Measurements from ENCODE around the gene S100A1. TPM values are rescaled to one million over a fixed set of nuclear protein-coding genes. Genes with fewer than 3 reads are reported as not detected.

The S100A1 gene
- polyA plus RNA-seq, 1 of the 3 experiments (the other 2 are of a cell fraction) = 0.18 TPM

- POLR2A ChIA-PET = interaction anchor here (0.6 kb wide), 1 partner anchor 83 kb away, joined by 3 read pairs; no protein-coding TSS in a partner anchor
- H2AFZ ChIP-seq (ENCODE audit: low read depth) = peak within 1 kb of the TSS; percentile 79; the same call in 1 of the 2 replicates
- no peak within 1 kb of the TSS for H3K27ac ChIP-seq (ENCODE audit: low read depth in 2 of 2, low read length in 1 of 2)
- no peaks in the 10 kb centered on the region for H3K9me2 ChIP-seq
- CTCF ChIA-PET = interaction anchor here (0.5 to 6.2 kb wide), 30 partner anchors 8 to 470 kb away, joined by 3 to 156 read pairs (median 8); partner anchors contain the start of genes RAB13, RPS27 and SLC27A3
- no peaks in the 10 kb centered on the region for H4K20me1 ChIP-seq (ENCODE audit: insufficient read depth)
- H3K4me3 ChIP-seq (ENCODE audit: low read depth in 2 of 2, low read length in 1 of 2) = peak within 1 kb of the TSS; percentile 34 to 44
- no peaks in the 10 kb centered on the region for H3K36me3 ChIP-seq (replicated peaks in 1 of 2; ENCODE audit: control insufficient read depth in 1 of 2, insufficient read depth in 2 of 2, low read length in 1 of 2)
- peaks cover 30% of the 10 kb centered on the region for H3K27me3 ChIP-seq (ENCODE audit: insufficient read depth)
- peak; percentile 79 for DNase-seq
- TF ChIP-seq GATA2 (CRISPR knock-in tag; IDR thresholded peaks at IDR 0.05) = no peak
- TF ChIP-seq JUND (IDR thresholded peaks at IDR 0.05) = no peak
- no peak for TF ChIP-seq CTCF (IDR thresholded peaks at IDR 0.05)
- no peak for TF ChIP-seq RFX5 (IDR thresholded peaks at IDR 0.05; ENCODE audit: low read length)
- no peak for TF ChIP-seq CHD2 (IDR thresholded peaks at IDR 0.05; ENCODE audit: low read length, partially characterized antibody)
- TF ChIP-seq RXRA (IDR thresholded peaks at IDR 0.05; ENCODE audit: borderline replicate concordance, low read depth) = no peak
- TF ChIP-seq TAF1 (IDR thresholded peaks at IDR 0.05; ENCODE audit: borderline replicate concordance, low read depth, low read length) = no peak
- TF ChIP-seq YY1 (IDR thresholded peaks at IDR 0.05; ENCODE audit: low read depth) = no peak
- no peak for TF ChIP-seq MXI1 (IDR thresholded peaks at IDR 0.05; ENCODE audit: low read depth, low read length)
- no peak for TF ChIP-seq SMC3 (IDR thresholded peaks at IDR 0.05; ENCODE audit: low read depth, low read length)
- no peak; the same call in 1 of the 2 replicates for TF ChIP-seq MAX (IDR thresholded peaks at IDR 0.05; ENCODE audit: low read depth)
- TF ChIP-seq SIN3A (IDR thresholded peaks at IDR 0.05; ENCODE audit: borderline replicate concordance, low read depth, low read length) = no peak
- TF ChIP-seq, protein P1, sequence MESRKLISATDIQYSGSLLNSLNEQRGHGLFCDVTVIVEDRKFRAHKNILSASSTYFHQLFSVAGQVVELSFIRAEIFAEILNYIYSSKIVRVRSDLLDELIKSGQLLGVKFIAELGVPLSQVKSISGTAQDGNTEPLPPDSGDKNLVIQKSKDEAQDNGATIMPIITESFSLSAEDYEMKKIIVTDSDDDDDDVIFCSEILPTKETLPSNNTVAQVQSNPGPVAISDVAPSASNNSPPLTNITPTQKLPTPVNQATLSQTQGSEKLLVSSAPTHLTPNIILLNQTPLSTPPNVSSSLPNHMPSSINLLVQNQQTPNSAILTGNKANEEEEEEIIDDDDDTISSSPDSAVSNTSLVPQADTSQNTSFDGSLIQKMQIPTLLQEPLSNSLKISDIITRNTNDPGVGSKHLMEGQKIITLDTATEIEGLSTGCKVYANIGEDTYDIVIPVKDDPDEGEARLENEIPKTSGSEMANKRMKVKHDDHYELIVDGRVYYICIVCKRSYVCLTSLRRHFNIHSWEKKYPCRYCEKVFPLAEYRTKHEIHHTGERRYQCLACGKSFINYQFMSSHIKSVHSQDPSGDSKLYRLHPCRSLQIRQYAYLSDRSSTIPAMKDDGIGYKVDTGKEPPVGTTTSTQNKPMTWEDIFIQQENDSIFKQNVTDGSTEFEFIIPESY (IDR thresholded peaks at IDR 0.05; ENCODE audit: borderline replicate concordance, low read depth) = no peak
- TF ChIP-seq, protein P2, sequence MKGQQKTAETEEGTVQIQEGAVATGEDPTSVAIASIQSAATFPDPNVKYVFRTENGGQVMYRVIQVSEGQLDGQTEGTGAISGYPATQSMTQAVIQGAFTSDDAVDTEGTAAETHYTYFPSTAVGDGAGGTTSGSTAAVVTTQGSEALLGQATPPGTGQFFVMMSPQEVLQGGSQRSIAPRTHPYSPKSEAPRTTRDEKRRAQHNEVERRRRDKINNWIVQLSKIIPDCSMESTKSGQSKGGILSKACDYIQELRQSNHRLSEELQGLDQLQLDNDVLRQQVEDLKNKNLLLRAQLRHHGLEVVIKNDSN (IDR thresholded peaks at IDR 0.05; ENCODE audit: borderline replicate concordance, low read depth) = no peak
- TF ChIP-seq TCF12 (IDR thresholded peaks at IDR 0.05) = no peak
- H3K79me2 ChIP-seq (ENCODE audit: insufficient read depth) = no peaks in the 10 kb centered on the region
- H3K9me3 ChIP-seq = no peaks in the 10 kb centered on the region
- 3% methylated on average over 44 of the region's 78 CpGs for WGBS (ENCODE audit: low lambda C conversion rate)
- no peak within 1 kb of the TSS for H3K9ac ChIP-seq
- peaks cover 0 to 15% of the 10 kb centered on the region in 2 experiments; a peak in 1 of 4 replicates for H3K4me1 ChIP-seq (ENCODE audit: control insufficient read depth in 1 of 2, insufficient read depth in 2 of 2, low read depth in 1 of 2, low read length in 1 of 2)
- H3F3A ChIP-seq (replicated peaks; ENCODE audit: insufficient read depth) = peaks cover 3% of the 10 kb centered on the region
- peak within 1 kb of the TSS; percentile 74 for H3K4me2 ChIP-seq
These were observed 50.5 kb downstream of the S100A1 start, which contains the start of gene NPR1 for GRCh38 chr1:153678519-153679336. TSS of gene NPR1 (plus strand) at chr1:153678688. CDS start at chr1:153679109, 421 bp downstream.
